Kidney (tissue), 14 donors: Measurements from ENCODE around the gene MAP6. TPM values are rescaled to one million over a fixed set of nuclear protein-coding genes. Genes with fewer than 3 reads are reported as not detected.

Source experiments
- DNase-seq, 5 donors: peaks; one replicate each; pipeline ENCODE4 v3.0.0-alpha.2; 2013 to 2020
- FAIRE-seq: peaks from 2 replicates; lab custom pipeline; 2012; peaks lifted over from hg19 to GRCh38; lab: Jason Lieb, UNC
- H3K27ac ChIP-seq, 2 donors: one replicate each; pipeline ENCODE4 v1.7.0; 2013; ENCODE audit warnings: low read depth in 2 of 2, low read length in 2 of 2, inconsistent platforms in 1 of 2
- H3K27me3 ChIP-seq: one replicate; pipeline ENCODE4 v1.7.1; 2013; ENCODE audit warnings: low read length, inconsistent platforms; ENCODE audit not compliant: control insufficient read depth, insufficient read depth
- H3K36me3 ChIP-seq, 3 donors: one replicate each; pipeline versions ENCODE4 v1.7.0 to v1.7.1; 2013; ENCODE audit warnings: low read length in 3 of 3, control low read depth in 1 of 3, inconsistent platforms in 1 of 3; ENCODE audit not compliant: insufficient read depth in 3 of 3, control insufficient read depth in 2 of 3
- H3K4me1 ChIP-seq, 3 donors: one replicate each; pipeline versions ENCODE4 v1.7.0 to v1.7.1; 2013; ENCODE audit warnings: low read length in 3 of 3, inconsistent platforms in 1 of 3, low read depth in 1 of 3; ENCODE audit not compliant: control insufficient read depth in 2 of 3, insufficient read depth in 2 of 3
- H3K4me3 ChIP-seq, 3 donors: one replicate each; pipeline versions ENCODE4 v1.7.0 to v1.8.1; 2013; ENCODE audit warnings: low read length in 3 of 3, control low read depth in 1 of 3, inconsistent platforms in 1 of 3
- H3K9ac ChIP-seq, 3 donors: one replicate each; pipeline versions ENCODE4 v1.7.0 to v1.7.1; 2013; ENCODE audit warnings: low read length in 3 of 3, control low read depth in 1 of 3, inconsistent platforms in 1 of 3
- H3K9me3 ChIP-seq, 3 donors: one replicate each; pipeline versions ENCODE4 v1.7.0 to v1.7.1; 2013; ENCODE audit warnings: low read length in 3 of 3, control low read depth in 1 of 3, inconsistent platforms in 1 of 3; ENCODE audit not compliant: control insufficient read depth in 2 of 3, insufficient read depth in 1 of 3
- intact Hi-C: fragments of 100-400 bp; cut with DNase I; formaldehyde crosslinking; loops from one replicate; pipeline ENCODE4 v1.11.1; 2022
- polyA plus RNA-seq: library from polyadenylated mRNA; stranded (reverse); fragments of 350-450 nt; fragmentation: Illumina TruSeq; extraction: RNeasy Lipid Tissue Mini Kit (QIAGEN cat#74804); gene quantifications from one replicate; pipeline ENCODE4 v1.2.3, GENCODE V29; 2014; ENCODE audit warnings: low read depth, low replicate concordance; ENCODE audit not compliant: insufficient read depth
- total RNA-seq: library from RNA; stranded (reverse); fragmentation: NEBNext Ultra II Directional; extraction: Animal tissue kit (Norgen Biotek cat#: 25700); gene quantifications from one replicate; pipeline ENCODE4 v1.2.1, GENCODE V29; 2021
- TF ChIP-seq, protein P1 (sequence below): IDR thresholded peaks from 3 replicates; pipeline ENCODE4 v1.5.1; 2012; ENCODE audit warnings: mild to moderate bottlenecking, moderate library complexity, borderline replicate concordance; ENCODE audit not compliant: insufficient read depth; ENCODE audit errors: extremely low read depth
- donor health status: control.
- donor health status: control.
- donor health status: control.
- donor health status: control.
- donor health status: control.
- donor health status: DM: yes; HTN: yes; CAD: no.
- donor health status: Normal renal cell carcinoma (clear cell type).

MAP6 gene
- total and polyA plus RNA-seq, 2 donors from 2014 or later: 7.7 to 21.3 TPM

GRCh38 chr11:75632450-75632849 is 36.4 kb downstream of the MAP6 start:
- H3K9me3 ChIP-seq: no peaks in the 10 kb centered on the region
- DNase-seq (no peak), FAIRE-seq (no peak)
- H3K27ac ChIP-seq: no peak overlapping the region
- H3K9ac ChIP-seq: no peak overlapping the region
- TF ChIP-seq, protein P1, sequence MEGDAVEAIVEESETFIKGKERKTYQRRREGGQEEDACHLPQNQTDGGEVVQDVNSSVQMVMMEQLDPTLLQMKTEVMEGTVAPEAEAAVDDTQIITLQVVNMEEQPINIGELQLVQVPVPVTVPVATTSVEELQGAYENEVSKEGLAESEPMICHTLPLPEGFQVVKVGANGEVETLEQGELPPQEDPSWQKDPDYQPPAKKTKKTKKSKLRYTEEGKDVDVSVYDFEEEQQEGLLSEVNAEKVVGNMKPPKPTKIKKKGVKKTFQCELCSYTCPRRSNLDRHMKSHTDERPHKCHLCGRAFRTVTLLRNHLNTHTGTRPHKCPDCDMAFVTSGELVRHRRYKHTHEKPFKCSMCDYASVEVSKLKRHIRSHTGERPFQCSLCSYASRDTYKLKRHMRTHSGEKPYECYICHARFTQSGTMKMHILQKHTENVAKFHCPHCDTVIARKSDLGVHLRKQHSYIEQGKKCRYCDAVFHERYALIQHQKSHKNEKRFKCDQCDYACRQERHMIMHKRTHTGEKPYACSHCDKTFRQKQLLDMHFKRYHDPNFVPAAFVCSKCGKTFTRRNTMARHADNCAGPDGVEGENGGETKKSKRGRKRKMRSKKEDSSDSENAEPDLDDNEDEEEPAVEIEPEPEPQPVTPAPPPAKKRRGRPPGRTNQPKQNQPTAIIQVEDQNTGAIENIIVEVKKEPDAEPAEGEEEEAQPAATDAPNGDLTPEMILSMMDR: no peak
- H3K27me3 ChIP-seq: no peaks in the 10 kb centered on the region
- peaks cover 0 to 3% (median 0%) of the 10 kb centered on the region in 3 donors for H3K4me1 ChIP-seq
- H3K4me3 ChIP-seq: no peak overlapping the region
- intact Hi-C loops: no loop called here
- H3K36me3 ChIP-seq: no peaks in the 10 kb centered on the region

DNA sequence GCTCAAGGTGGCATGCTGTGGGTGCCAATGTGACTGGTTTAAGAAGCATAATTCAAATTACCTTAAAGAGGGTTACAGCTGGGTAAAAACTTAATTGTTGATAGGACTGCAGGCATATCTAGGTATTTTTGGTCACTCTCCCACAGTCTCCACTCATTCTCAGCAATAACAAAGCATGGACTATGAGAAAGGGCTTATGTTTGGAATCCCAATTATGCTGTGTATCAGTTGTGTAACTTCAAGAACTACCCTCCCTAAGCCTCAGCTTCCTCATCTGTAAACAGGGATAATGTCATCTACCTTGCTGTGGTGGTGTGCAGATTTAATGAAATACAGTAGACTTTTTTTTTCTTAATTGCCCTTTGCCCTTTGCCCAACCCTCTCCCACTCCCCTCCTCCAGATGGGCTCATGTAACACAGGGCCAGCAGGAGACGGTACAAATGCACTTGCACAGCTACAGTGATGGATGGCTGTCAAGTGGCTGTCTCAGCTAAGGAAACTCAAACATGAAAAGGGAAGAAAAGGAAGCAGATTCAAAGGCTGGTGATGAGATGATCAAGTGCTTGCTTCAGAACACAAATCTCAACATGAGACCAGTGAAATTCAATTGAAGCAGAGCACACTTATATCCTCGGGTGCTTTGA is 37.6 kb downstream of the MAP6 start:
- no peaks in the 10 kb centered on the region for H3K9me3 ChIP-seq
- no peak overlapping the region for H3K27ac ChIP-seq
- intact Hi-C loops: no loop called here
- TF ChIP-seq, protein P1: no peak
- peaks cover 0 to 3% (median 0%) of the 10 kb centered on the region in 3 donors for H3K4me1 ChIP-seq
- DNase-seq (no peak), FAIRE-seq (no peak)
- no peaks in the 10 kb centered on the region for H3K27me3 ChIP-seq
- H3K4me3 ChIP-seq: no peak overlapping the region
- no peaks in the 10 kb centered on the region for H3K36me3 ChIP-seq
- H3K9ac ChIP-seq: no peak overlapping the region

DNA sequence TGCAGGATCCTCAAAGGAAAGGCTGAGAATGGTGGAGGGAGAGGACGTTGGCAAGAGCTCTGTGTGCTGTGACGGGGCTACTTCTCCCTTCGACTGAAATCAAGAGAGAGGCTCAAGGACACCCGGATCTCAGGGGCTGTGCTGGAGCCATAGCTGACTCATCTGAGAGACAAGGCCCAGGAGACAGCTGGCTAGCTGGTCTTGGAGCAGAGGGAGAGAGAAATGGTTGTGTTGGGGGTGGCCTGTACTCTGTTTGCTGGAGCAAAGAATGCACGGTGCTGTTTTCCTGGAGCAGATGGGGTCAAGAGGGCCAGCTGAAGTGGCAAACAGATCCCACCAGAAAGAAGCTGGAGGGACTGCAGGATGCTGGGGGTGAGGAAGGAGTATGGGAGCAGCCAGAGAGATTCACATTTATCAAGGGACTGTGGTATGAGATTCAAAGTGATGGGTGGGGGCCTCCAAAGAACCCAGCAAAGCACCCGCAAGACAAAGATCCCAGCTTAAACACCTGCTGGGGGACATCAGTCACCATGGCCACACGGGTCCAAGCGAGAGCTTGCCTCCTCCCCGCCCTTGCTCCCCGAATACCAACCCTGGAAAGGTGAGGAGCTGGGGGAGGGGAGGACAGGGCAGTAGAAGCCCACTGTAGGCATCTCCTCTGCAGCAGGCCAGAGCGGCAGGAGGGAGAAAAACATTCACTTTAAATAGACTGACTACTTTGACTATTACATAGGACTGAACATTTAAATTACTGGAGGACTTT is 40.8 kb downstream of the MAP6 start:
- no peak overlapping the region for H3K27ac ChIP-seq
- TF ChIP-seq, protein P1: no peak
- H3K4me1 ChIP-seq: no peaks in the 10 kb centered on the region
- intact Hi-C loops: no loop called here
- no peaks in the 10 kb centered on the region for H3K27me3 ChIP-seq
- FAIRE-seq: no peak
- no peaks in the 10 kb centered on the region for H3K9me3 ChIP-seq
- DNase-seq: no peak
- H3K9ac ChIP-seq: no peak overlapping the region
- no peaks in the 10 kb centered on the region for H3K36me3 ChIP-seq
- no peak overlapping the region for H3K4me3 ChIP-seq
